Head of caudate nucleus (tissue), 42 donors: ENCODE results near the gene VPS11.
"Not testable (repeated sequence)": the region's sequence is repeated elsewhere in the genome, so short reads cannot be mapped to it uniquely, and the experiment has no call there.

Experiments
- DNase-seq, 42 donors: peaks; one replicate each; pipeline versions ENCODE4 v3.0.0 to v3.0.0-alpha.2; 2020 to 2021; ENCODE audit warnings: mixed read lengths in 7 of 42
- intact Hi-C: fragments of 100-400 bp; cut with DNase I; formaldehyde crosslinking; loops from one replicate; pipeline ENCODE4 v1.15.0; 2022

Gene VPS11

GRCh38 chr11:119031912-119032280 lies 35.7 kb upstream of the VPS11 start:
- DNase-seq = no peak
- intact Hi-C loops = no loop called here

DNA sequence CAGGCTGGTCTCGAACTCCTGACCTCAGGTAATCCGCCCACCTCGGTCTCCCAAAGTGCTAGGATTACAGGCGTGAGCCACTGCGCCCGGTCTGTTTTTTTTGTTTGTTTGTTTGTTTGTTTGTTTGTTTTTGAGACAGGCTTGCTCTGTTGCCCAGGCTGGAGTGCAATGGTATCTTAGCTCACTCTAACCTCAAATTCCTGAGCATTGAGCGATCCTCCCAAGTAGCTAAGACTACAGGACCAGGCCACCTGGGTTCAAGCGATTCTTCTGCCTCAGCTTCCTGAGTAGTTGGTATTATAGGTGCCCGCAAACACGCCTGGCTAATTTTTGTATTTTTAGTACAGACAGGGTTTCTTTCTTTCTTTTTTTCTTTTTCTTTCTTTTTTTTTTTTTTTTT lies 34.2 kb upstream of the VPS11 start:
- intact Hi-C loops = not testable (repeated sequence)

DNA sequence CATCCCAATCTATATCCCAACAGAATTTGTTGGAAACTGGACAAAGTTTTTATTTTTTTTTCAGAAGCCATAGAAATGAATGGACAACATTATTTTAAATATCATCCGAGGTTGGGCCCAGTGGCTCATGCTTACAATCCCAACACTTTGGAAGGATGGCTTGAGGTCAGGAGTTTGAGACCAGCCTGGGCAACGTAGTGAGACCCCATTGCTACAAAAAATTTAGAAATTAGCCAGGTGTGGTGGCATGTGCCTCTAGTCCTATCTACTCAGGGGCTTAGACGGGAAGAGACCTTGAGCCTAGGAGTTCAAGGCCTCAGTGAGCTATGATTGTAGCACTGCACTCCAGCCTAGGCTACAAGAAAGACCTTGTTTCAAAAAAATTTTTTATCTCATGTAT lies 32.8 kb upstream of the VPS11 start:
- intact Hi-C loops = no loop called here

More for the DNA sequence above, 34.2 kb upstream of the VPS11 start:
- DNase-seq = not testable (repeated sequence)

DNA sequence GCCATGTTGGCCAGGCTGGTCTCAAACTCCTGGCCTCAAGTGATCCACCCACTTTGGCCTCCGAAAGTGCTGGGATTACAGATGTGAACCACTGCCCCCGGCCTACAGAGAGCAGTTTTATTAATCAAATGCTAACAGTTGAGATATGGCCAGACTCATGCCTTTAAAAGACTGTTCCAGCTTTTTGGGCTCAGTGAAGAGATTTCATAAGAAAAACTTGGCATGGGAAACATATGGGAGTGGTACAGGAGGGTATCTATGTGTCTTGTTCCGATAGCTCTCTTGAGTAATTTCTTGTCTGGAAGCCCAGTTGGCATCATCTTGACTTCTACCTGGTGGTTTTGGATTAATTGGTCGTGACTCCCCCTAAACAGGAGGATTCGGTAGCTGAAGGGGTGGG lies 28.7 kb upstream of the VPS11 start:
- no peak for DNase-seq
- intact Hi-C loops = no loop called here

More for the DNA sequence above, 32.8 kb upstream of the VPS11 start:
- DNase-seq = no peak

GRCh38 chr11:119039471-119039870 lies 28.1 kb upstream of the VPS11 start:
- DNase-seq, intact Hi-C loops: not testable (repeated sequence)

GRCh38 chr11:119041821-119042514 lies 25.6 kb upstream of the VPS11 start:
- no peak for DNase-seq
- intact Hi-C loops = no loop called here

- intact Hi-C loops = no loop called here
- DNase-seq = no peak
Observed at GRCh38 chr11:119042927-119043326, 24.7 kb upstream of the VPS11 start.

DNA sequence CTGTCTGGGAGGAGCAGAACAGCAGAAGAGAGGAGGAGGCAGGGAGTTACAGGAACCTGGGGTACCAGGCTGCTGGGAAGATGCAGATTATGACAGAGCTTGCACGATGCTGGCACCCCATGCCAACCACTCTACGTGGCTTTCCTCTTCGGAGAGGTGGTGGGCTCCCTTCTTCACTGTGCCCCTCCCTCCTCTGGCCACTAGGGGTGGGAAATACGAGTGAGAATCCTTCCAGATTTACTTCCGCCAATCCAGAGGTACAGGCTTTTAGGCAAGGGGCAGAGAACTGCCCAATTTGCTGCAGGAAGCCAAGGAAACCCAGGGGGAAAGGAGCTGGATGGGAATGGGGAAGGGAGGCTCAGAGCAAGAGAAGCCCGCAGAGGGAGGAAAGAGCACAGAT lies 22.9 kb upstream of the VPS11 start:
- intact Hi-C loops = no loop called here
- DNase-seq = no peak

GRCh38 chr11:119046489-119046888 lies 21.1 kb upstream of the VPS11 start:
- DNase-seq = no peak
- intact Hi-C loops = no loop called here

GRCh38 chr11:119047205-119047604 lies 20.4 kb upstream of the VPS11 start:
- intact Hi-C loops = no loop called here
- DNase-seq = no peak

GRCh38 chr11:119048644-119049043 lies 19.0 kb upstream of the VPS11 start:
- intact Hi-C loops = no loop called here
- no peak for DNase-seq

DNA sequence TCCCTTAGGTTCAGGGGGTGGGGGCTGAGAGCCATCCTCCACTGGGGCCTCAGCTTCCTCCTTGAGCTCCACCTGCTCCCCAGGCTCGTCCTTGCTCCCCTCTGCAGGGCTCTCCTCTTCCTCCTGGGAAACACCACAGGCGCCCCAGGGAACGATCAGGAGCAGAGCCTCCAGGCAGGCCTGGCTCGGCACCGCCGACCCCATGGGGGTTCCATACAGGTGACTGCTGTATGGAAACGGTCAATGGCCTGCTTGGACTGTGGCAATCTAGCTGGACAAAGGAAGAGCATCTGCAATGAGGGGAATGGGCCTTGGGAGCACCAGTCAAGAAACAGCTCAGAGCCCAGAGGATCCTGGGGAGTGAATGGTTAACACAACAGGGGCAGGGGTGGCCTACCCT lies 18.5 kb upstream of the VPS11 start:
- intact Hi-C loops = no loop called here
- no peak for DNase-seq

DNA sequence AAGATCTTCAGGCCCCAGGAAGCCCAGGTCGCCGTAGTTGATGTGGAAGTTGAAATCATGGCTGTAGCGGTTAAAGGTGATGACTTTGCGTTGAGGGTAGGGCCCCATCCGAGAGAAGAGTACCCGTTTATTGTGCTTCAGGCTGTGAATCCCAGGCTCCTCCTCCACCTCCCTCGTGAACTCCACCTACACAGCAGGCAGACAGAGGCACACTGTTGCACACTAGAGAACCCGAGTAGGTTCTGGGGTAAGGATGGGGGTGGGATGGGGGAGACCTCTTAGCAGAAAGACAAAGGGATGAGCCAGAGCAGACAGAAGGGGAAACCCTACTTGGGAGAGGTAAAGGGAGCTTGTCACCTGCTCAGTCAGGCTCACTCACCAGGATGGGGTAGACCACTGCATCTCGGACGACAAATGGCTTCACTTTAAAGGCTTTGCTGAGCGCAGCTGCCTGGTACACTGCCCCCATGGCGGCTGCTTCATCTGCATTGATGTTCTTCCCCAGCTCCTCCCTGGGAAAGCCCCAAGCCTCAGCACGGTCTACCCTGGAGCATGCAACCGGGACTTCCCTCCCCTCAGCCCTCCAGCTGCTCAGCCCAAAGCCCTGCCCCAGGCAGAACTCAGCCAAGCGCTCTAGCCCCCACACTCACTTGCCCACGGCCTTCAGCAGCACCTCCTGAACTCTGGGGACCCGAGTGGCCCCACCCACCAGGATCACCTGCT lies 16.0 kb upstream of the VPS11 start:
- intact Hi-C loops = no loop called here
- peak in 34 of 42 donors; percentile 16 to 84 (median 54) for DNase-seq

- DNase-seq = no peak
- intact Hi-C loops = no loop called here
Observed at GRCh38 chr11:119052163-119052814, 15.3 kb upstream of the VPS11 start.

DNA sequence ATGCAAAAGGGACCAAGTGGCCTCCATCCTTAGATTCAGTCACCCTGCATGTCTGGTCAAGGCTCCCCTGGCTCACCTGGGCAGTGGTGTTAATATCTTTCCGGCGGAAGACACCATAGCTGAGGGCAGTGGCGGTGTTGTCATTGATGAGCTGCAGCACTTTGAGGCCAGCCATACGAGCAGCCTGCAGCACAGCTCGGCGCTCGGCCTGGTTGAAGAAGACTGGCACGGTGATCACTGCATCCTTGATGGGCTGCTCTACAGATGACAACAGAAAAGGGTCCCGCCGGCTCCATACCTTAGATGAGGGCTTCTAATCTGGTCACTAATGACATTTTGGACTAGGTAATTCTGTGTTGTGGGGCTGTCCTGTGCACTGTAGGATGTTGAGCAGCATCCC lies 13.2 kb upstream of the VPS11 start:
- no peak for DNase-seq
- intact Hi-C loops = no loop called here

DNA sequence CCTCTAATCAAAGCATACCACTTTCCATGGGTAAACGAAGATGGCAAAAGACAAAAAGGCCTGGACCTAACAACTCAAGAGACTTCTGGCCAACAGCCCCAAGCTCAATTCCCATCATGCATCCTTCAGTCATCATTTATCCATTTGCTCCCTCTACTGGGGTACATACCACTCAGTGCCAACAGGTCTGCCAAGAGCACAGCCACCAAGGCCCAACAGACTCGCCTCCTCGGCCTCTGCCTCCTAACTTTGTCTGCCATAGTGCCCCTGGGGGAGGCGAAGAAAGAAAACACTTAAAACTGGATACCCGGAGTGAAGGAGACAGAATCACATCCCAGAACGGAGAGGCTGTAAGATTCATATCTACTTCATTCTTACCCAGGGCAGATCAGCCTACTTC lies 11.7 kb upstream of the VPS11 start:
- DNase-seq = peak in 5 of 42 donors; percentile 15 to 42 (median 16)
- intact Hi-C loops = no loop called here

GRCh38 chr11:119056421-119056999 lies 11.1 kb upstream of the VPS11 start:
- peak in 30 of 42 donors; percentile 7 to 46 (median 24) for DNase-seq
- intact Hi-C loops = no loop called here

- intact Hi-C loops = no loop called here
Observed at GRCh38 chr11:119057000-119057769, 10.4 kb upstream of the VPS11 start, which contains the start of gene HYOU1. HYOU1 (minus strand) TSS chr11:119057205; CDS start chr11:119056160, 1,045 bp downstream.

GRCh38 chr11:119059128-119059527 lies 8.5 kb upstream of the VPS11 start:
- DNase-seq, intact Hi-C loops: not testable (repeated sequence)

More at GRCh38 chr11:119057000-119057769, 10.4 kb upstream of the VPS11 start, which contains the start of gene HYOU1:
- peak; percentile 95 to 99 (median 98) for DNase-seq
